CD4-positive, alpha-beta T cell (primary cell): ENCODE measurements around the gene SHANK1. TPM values are rescaled to one million over a fixed set of nuclear protein-coding genes. Genes with fewer than 3 reads are reported as not detected.
"Not testable (repeated sequence)": the region's sequence is repeated elsewhere in the genome, so short reads cannot be mapped to it uniquely, and the experiment has no call there.

Experiments used
- ATAC-seq: fragments of 200-7000 bp; cut with Tn5 transposase; one replicate; pipeline ENCODE4 v1.10.0; 2022; ENCODE audit warnings: mild to moderate bottlenecking; ENCODE audit not compliant: poor library complexity
- CTCF ChIA-PET: fragments of 350-600 bp; sonication (Branson Sonifier 250); formaldehyde crosslinking; loops from one replicate; lab custom pipeline; 2021; ENCODE audit warnings: antibody characterized with exemption, inconsistent platforms; lab: Charles Lee
- POLR2A ChIA-PET: fragments of 350-600 bp; sonication (Branson Sonifier 250); formaldehyde crosslinking; loops from one replicate; lab custom pipeline; 2021; ENCODE audit warnings: antibody characterized with exemption, inconsistent platforms; lab: Charles Lee
- DNase-seq, 14 experiments: peaks; one replicate each; pipeline ENCODE4 v3.0.0-alpha.2; 2013 to 2020; ENCODE audit warnings: mixed read lengths in 2 of 14
- H3K27ac ChIP-seq, 2 donors: one replicate each; pipeline versions ENCODE4 v1.5.1 to v1.7.0; 2013; ENCODE audit warnings: low read length in 2 of 2, low read depth in 1 of 2, mild to moderate bottlenecking in 1 of 2
- H3K27me3 ChIP-seq, 2 experiments: 1 replicate in 1 of 2; 2 replicates in 1 of 2; pipeline versions ENCODE4 v1.6.1 to v1.7.0; 2013; ENCODE audit warnings: low read length in 2 of 2, control low read depth in 1 of 2, mild to moderate bottlenecking in 1 of 2, moderate library complexity in 1 of 2; ENCODE audit not compliant: insufficient read depth in 2 of 2, control insufficient read depth in 1 of 2
- H3K36me3 ChIP-seq: one replicate; pipeline ENCODE4 v1.6.1; 2013; ENCODE audit warnings: low read length, control low read depth; ENCODE audit not compliant: insufficient read depth
- H3K4me1 ChIP-seq: one replicate; pipeline ENCODE4 v1.6.1; 2013; ENCODE audit warnings: low read length, control low read depth; ENCODE audit not compliant: insufficient read depth
- H3K4me3 ChIP-seq: one replicate; pipeline ENCODE4 v1.5.1; 2013; ENCODE audit warnings: mild to moderate bottlenecking, low read length, moderate library complexity
- H3K9me3 ChIP-seq, 2 experiments: 1 replicate in 1 of 2; 2 replicates in 1 of 2; pipeline versions ENCODE4 v1.6.1 to v1.7.0; 2013; ENCODE audit warnings: low read length in 2 of 2, mild to moderate bottlenecking in 2 of 2, control low read depth in 1 of 2, moderate library complexity in 1 of 2; ENCODE audit not compliant: control insufficient read depth in 1 of 2, insufficient read depth in 1 of 2
- H3K27ac Mint-ChIP-seq: one replicate; pipeline ENCODE4 v1.8.0; 2020; ENCODE audit warnings: mixed read lengths
- H3K27me3 Mint-ChIP-seq: one replicate; pipeline ENCODE4 v1.8.0; 2021; ENCODE audit warnings: mixed read lengths
- H3K36me3 Mint-ChIP-seq: one replicate; pipeline ENCODE4 v1.8.0; 2021; ENCODE audit warnings: low read depth, mixed read lengths
- H3K4me1 Mint-ChIP-seq: one replicate; pipeline ENCODE4 v1.8.0; 2021; ENCODE audit warnings: low read depth, mixed read lengths
- H3K4me3 Mint-ChIP-seq: one replicate; pipeline ENCODE4 v1.8.0; 2020; ENCODE audit warnings: mild to moderate bottlenecking, mixed read lengths
- H3K9me3 Mint-ChIP-seq: one replicate; pipeline ENCODE4 v1.8.0; 2020; ENCODE audit warnings: mixed read lengths
- intact Hi-C, 2 experiments: fragments of 100-400 bp; cut with DNase I in 1 of 2; cut with micrococcal nuclease in 1 of 2; formaldehyde crosslinking; loops; one replicate each; pipeline versions ENCODE4 v1.15.1 to v1.9.0; 2023 to 2025; cut with DNase I, micrococcal nuclease
- polyA plus RNA-seq, 2 donors: library from polyadenylated mRNA; unstranded; fragments of 120-200 nt; gene quantifications; one replicate each; pipeline ENCODE4 v1.2.1, GENCODE V29; 2013
- total RNA-seq, 174 experiments: library from RNA in 2 of 174; stranded (reverse) in 2 of 174; gene quantifications; one replicate each; pipeline ENCODE4 v1.2.3 and lab custom pipeline; 2021 to 2026
- TF ChIP-seq, protein P1 (sequence below): fragments of 200-600 bp; IDR thresholded peaks from one replicate; pipeline ENCODE4 v1.8.0; 2022; ENCODE audit warnings: antibody characterized with exemption, mild to moderate bottlenecking

Gene SHANK1
- total RNA-seq (not detected), total RNA-seq (lab: John Stamatoyannopoulos, UW) (0 to 1.4 (median 0.07) reads per million in 172 experiments)
- polyA plus RNA-seq (2013, experiment 1 of 2): 0.08 TPM
- 0.80 TPM for polyA plus RNA-seq (2013, experiment 2 of 2)

DNA sequence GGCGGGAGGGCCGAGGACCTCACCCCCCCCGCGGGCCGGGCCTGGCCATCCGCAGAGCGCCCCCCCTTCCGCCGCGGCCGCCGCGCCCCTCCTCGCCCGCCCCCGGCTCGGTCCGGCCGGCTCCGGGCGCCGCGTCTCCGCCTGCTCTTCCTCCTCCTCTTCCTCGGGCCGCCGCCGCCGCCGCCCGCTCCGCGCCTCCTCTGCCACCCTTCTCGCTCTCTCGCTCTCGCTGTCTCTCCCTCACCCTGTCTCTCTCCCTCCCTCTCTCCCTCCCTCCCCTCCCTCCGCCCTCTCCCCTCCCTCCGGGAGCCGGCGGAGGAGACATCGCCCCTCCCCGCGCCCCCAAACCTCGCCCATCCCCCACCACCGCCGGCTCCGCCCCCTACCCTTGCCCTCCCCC, at the start of gene SHANK1:
TSS of gene SHANK1 (minus strand) at position 237 of the 400 bp plus-strand sequence. CDS start 2,883 bp downstream, outside the sequence.
- TF ChIP-seq, protein P1, sequence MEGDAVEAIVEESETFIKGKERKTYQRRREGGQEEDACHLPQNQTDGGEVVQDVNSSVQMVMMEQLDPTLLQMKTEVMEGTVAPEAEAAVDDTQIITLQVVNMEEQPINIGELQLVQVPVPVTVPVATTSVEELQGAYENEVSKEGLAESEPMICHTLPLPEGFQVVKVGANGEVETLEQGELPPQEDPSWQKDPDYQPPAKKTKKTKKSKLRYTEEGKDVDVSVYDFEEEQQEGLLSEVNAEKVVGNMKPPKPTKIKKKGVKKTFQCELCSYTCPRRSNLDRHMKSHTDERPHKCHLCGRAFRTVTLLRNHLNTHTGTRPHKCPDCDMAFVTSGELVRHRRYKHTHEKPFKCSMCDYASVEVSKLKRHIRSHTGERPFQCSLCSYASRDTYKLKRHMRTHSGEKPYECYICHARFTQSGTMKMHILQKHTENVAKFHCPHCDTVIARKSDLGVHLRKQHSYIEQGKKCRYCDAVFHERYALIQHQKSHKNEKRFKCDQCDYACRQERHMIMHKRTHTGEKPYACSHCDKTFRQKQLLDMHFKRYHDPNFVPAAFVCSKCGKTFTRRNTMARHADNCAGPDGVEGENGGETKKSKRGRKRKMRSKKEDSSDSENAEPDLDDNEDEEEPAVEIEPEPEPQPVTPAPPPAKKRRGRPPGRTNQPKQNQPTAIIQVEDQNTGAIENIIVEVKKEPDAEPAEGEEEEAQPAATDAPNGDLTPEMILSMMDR: no peak
- Histone ChIP-seq H3K4me1 (peaks cover 16% of the 10 kb centered on the region), H3K36me3 (no peaks in the 10 kb centered on the region), H3K9me3 (peaks cover 0 to 46% of the 10 kb centered on the region in 2 experiments), H3K27me3 (peaks cover 31 to 71% of the 10 kb centered on the region in 2 experiments), H3K4me3 (no peak within 1 kb of the TSS), H3K27ac (no peak within 1 kb of the TSS)
- Mint-ChIP-seq H3K27me3 (peaks cover 73% of the 10 kb centered on the region), H3K9me3 (no peaks in the 10 kb centered on the region), H3K27ac (no peak within 1 kb of the TSS), H3K36me3 (no peaks in the 10 kb centered on the region), H3K4me3 (peak within 1 kb of the TSS; percentile 78), H3K4me1 (peaks cover 29% of the 10 kb centered on the region)
- POLR2A ChIA-PET: no interaction called here
- CTCF ChIA-PET: no interaction called here
- no peak for DNase-seq
- ATAC-seq: no peak
- intact Hi-C loops: no loop called here

DNA sequence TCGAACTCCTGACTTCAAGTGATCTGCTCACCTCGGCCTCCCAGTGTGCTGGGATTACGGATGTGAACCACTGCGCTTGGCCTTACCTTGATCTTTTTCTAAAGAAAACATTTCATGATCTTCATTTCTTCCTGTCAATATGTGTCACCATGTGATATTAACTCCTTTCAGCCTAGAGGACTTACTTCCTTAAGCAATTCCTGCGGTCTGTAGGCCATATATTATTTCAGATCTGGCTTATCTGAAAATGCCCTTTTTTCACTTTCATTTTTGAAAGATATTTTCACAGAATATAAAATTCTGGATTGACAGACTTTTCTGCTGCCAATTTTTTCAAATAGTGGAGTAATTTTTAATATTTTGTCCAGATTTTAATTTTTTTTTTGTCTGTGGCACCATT, 48.7 kb upstream of the SHANK1 start:
- ATAC-seq: no peak

DNA sequence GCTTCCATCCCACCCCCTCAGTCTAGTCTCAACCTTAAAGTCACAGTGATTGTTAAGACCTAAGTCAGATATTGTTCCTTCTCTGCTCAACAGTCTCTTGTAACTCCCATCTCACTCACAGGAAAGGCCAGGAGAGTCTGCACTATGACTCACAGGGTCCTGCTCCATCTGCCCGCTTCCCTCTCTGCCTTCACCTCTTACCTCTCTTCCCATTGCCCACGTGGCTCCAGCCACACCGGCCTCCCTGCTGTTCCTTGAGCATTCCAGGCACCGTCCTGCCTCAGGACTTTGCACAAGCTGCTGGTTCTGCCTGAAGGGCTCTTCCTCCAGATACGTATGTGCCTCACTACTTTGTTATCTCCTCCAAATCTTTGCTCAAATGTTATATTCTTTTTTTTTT, 47.7 kb upstream of the SHANK1 start:
- H3K27ac Mint-ChIP-seq, H3K4me1 Mint-ChIP-seq, POLR2A ChIA-PET: not testable (repeated sequence)

More for the DNA sequence above, 48.7 kb upstream of the SHANK1 start:
- peaks cover under 1 to 3% of the 10 kb centered on the region in 2 experiments for H3K27me3 ChIP-seq
- no peak overlapping the region for H3K4me3 ChIP-seq
- H3K27ac Mint-ChIP-seq: no peak overlapping the region
- no peaks in the 10 kb centered on the region for H3K4me1 ChIP-seq
- no peaks in the 10 kb centered on the region for H3K36me3 ChIP-seq
- no peak overlapping the region for H3K27ac ChIP-seq
- POLR2A ChIA-PET: no interaction called here
- no peak for DNase-seq
- no peak overlapping the region for H3K4me3 Mint-ChIP-seq
- H3K9me3 ChIP-seq: no peaks in the 10 kb centered on the region
- TF ChIP-seq, protein P1: no peak
- peaks cover 33% of the 10 kb centered on the region for H3K27me3 Mint-ChIP-seq
- H3K9me3 Mint-ChIP-seq: no peaks in the 10 kb centered on the region
- H3K4me1 Mint-ChIP-seq: no peaks in the 10 kb centered on the region
- CTCF ChIA-PET: no interaction called here
- H3K36me3 Mint-ChIP-seq: no peaks in the 10 kb centered on the region
- intact Hi-C loops: no loop called here

DNA sequence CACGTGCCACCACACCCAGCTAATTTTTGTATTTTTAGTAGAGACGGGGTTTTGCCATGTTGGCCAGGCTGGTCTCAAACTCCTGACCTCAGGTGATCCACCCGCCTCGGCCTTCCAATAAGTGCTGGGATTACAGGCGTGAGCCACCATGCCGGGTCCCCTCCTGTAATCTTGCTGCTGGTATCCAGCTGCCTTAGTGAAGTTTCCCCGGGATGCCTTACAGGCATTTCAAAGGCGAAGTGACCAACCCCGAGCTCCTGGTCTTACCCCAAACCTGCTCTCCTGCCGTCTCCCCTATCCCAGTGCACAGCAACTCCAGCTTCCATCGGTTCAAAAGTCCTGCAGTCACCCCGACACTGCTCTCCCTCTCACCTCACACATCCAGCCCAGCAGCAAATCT, 47.1 kb upstream of the SHANK1 start:
- H3K9me3 Mint-ChIP-seq, H3K4me3 Mint-ChIP-seq, H3K36me3 ChIP-seq, DNase-seq, H3K27ac Mint-ChIP-seq, intact Hi-C loops, CTCF ChIA-PET, H3K4me1 Mint-ChIP-seq, POLR2A ChIA-PET, H3K27ac ChIP-seq, H3K9me3 ChIP-seq, ATAC-seq, H3K4me3 ChIP-seq, H3K27me3 ChIP-seq, H3K4me1 ChIP-seq, H3K36me3 Mint-ChIP-seq: not testable (repeated sequence)
- peaks cover 30% of the 10 kb centered on the region for H3K27me3 Mint-ChIP-seq

More for the DNA sequence above, 47.7 kb upstream of the SHANK1 start:
- H3K4me1 ChIP-seq, H3K9me3 Mint-ChIP-seq, H3K36me3 ChIP-seq, H3K27ac ChIP-seq, H3K36me3 Mint-ChIP-seq, H3K27me3 ChIP-seq, H3K9me3 ChIP-seq, CTCF ChIA-PET, intact Hi-C loops, H3K4me3 Mint-ChIP-seq, ATAC-seq, DNase-seq, H3K4me3 ChIP-seq: not testable (repeated sequence)
- H3K27me3 Mint-ChIP-seq: peaks cover 30% of the 10 kb centered on the region
